ENCODE measurements around the gene CFAP99. TPM values are rescaled to one million over a fixed set of nuclear protein-coding genes. Genes with fewer than 3 reads are reported as not detected.

The CFAP99 gene
- total RNA-seq, 4 donors from 2014 or later, result 0.21 to 0.46 TPM; not detected in 2

- TF ChIP-seq POLR2A (IDR thresholded peaks at IDR 0.05) (no peak), CTCF (IDR thresholded peaks at IDR 0.05) (no peak)
- H3K36me3 ChIP-seq, result no peaks in the 10 kb centered on the region
- no peaks in the 10 kb centered on the region for H3K9me3 ChIP-seq
- H3K27ac ChIP-seq, result no peak overlapping the region
- DNase-seq, result no peak
- no peak overlapping the region for H3K4me3 ChIP-seq
- intact Hi-C loops (cut with DNase I; ENCODE audit: low total_unique reads), result loop anchor here (5.0 kb wide), 1 partner anchor 522 kb away; no protein-coding TSS in a partner anchor
- H3K4me1 ChIP-seq, result peaks cover 0 to 4% of the 10 kb centered on the region in 2 donors
- H3K27me3 ChIP-seq, result peaks cover 0 to 13% of the 10 kb centered on the region in 2 donors
Observed at GRCh38 chr4:2419814-2420213, 1.1 kb downstream of the CFAP99 start.

- H3K36me3 ChIP-seq, result no peaks in the 10 kb centered on the region
- H3K4me1 ChIP-seq, result peaks cover 0 to 4% of the 10 kb centered on the region in 2 donors
- H3K9me3 ChIP-seq, result no peaks in the 10 kb centered on the region
- H3K27me3 ChIP-seq, result peaks cover 0 to 6% of the 10 kb centered on the region in 2 donors
- H3K27ac ChIP-seq, result no peak overlapping the region
- no peak overlapping the region for H3K4me3 ChIP-seq
- TF ChIP-seq POLR2A (IDR thresholded peaks at IDR 0.05) (no peak), CTCF (IDR thresholded peaks at IDR 0.05) (no peak)
- no peak for DNase-seq
- intact Hi-C loops (cut with DNase I; ENCODE audit: low total_unique reads), result no loop called here
Observed at GRCh38 chr4:2421928-2422327, 3.2 kb downstream of the CFAP99 start.

- Histone ChIP-seq H3K27me3 (no peaks in the 10 kb centered on the region), H3K4me1 (peaks cover 0 to 4% of the 10 kb centered on the region in 2 donors), H3K9me3 (no peaks in the 10 kb centered on the region), H3K36me3 (no peaks in the 10 kb centered on the region), H3K4me3 (no peak overlapping the region), H3K27ac (no peak overlapping the region)
- intact Hi-C loops (cut with DNase I; ENCODE audit: low total_unique reads), result no loop called here
- TF ChIP-seq CTCF (IDR thresholded peaks at IDR 0.05) (no peak), POLR2A (IDR thresholded peaks at IDR 0.05) (no peak)
- no peak for DNase-seq
Observed at GRCh38 chr4:2423066-2423465, 4.3 kb downstream of the CFAP99 start.

DNA sequence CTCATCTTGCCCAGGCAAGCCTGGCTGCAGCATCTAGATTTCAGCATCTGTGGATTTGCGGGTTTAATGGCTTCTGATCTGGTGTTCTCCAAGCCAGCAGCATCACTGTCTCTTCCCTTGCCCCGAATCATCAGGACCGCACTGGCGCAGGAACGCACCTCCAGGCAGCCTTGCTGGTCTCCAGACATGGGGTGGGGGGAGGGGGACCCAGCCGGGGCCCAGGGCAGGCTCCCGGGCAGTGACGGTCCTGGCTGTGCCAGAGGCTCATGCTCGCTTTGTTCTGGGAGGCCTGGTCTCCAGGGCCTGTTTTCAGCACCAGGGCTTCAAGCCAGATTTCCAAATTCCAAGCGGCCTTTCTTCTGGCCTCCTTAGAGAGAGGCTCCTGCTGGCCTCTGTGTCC, 4.9 kb downstream of the CFAP99 start:
- intact Hi-C loops (cut with DNase I; ENCODE audit: low total_unique reads), result no loop called here
- Histone ChIP-seq H3K27me3 (no peaks in the 10 kb centered on the region), H3K4me3 (no peak overlapping the region), H3K27ac (no peak overlapping the region), H3K36me3 (no peaks in the 10 kb centered on the region), H3K9me3 (no peaks in the 10 kb centered on the region), H3K4me1 (peaks cover 0 to 4% of the 10 kb centered on the region in 2 donors)
- TF ChIP-seq POLR2A (IDR thresholded peaks at IDR 0.05), result no peak
- TF ChIP-seq CTCF (IDR thresholded peaks at IDR 0.05), result no peak
- DNase-seq, result no peak

GRCh38 chr4:2424581-2424980, 5.8 kb downstream of the CFAP99 start:
- TF ChIP-seq POLR2A (IDR thresholded peaks at IDR 0.05) (no peak), CTCF (IDR thresholded peaks at IDR 0.05) (no peak)
- DNase-seq, result no peak
- Histone ChIP-seq H3K27me3 (no peaks in the 10 kb centered on the region), H3K4me3 (no peak overlapping the region), H3K27ac (no peak overlapping the region), H3K36me3 (no peaks in the 10 kb centered on the region), H3K4me1 (no peaks in the 10 kb centered on the region), H3K9me3 (no peaks in the 10 kb centered on the region)
- intact Hi-C loops (cut with DNase I; ENCODE audit: low total_unique reads), result no loop called here

Measured in uterus (tissue), 4 donors.